ENCODE data around the gene LRRC25. TPM values are rescaled to one million over a fixed set of nuclear protein-coding genes. Genes with fewer than 3 reads are reported as not detected.

Gene LRRC25
- total RNA-seq, 1 donor from 2014 or later = not detected

DNA sequence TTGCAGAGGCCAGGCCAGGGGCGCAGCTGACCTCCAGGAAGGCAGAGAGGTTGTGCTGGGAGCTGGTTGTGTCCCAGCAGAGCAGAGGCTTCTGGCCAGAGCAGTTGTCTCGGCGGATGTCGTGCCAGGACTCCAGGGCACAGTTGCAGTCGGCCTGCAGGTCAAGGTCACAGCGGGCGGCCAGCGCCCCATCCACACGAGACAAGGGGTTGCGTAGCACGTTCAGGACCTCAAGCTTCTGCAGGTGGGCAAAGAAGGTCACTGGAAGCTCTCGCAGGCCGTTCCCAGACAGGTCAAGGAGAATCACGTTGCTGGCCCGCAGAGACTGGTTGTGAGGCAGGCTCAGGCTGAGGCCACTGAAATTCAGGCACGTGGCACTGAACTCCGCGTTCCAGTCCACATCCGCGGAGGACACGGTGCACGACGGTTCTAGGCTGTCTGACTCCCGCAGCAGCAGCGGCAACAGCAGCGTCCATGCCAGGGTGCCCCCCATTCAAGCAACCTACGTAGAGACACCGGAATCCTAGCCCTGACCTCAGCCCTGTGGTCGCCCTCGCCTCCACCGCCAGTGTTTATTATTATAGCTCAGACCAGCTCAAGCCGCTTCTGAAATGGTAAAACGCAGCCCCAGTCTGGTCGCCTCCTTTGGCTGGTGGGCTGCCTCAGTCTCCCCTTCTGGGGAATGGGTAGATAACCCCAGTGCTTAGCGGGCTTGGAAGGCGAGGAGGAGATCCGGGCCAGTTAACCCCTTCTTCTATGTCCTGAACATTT is 766 bp downstream of the LRRC25 start:
- H3K9me3 ChIP-seq (ENCODE audit: insufficient read depth, low read depth, low read length) = no peaks in the 10 kb centered on the region
- no peaks in the 10 kb centered on the region for H3K36me3 ChIP-seq (ENCODE audit: insufficient read depth, low read length)
- DNase-seq (ENCODE audit: low read depth) = no peak
- Mint-ChIP-seq H3K27me3 (ENCODE audit: low read depth, unreplicated experiment) (peaks cover 23% of the 10 kb centered on the region), H3K4me3 (ENCODE audit: unreplicated experiment) (no peak overlapping the region), H3K36me3 (ENCODE audit: low read depth, unreplicated experiment) (no peaks in the 10 kb centered on the region), H3K27ac (ENCODE audit: unreplicated experiment) (no peak overlapping the region), H3K9me3 (ENCODE audit: unreplicated experiment) (no peaks in the 10 kb centered on the region), H3K4me1 (ENCODE audit: low read depth, unreplicated experiment) (no peaks in the 10 kb centered on the region)
- H4K20me1 ChIP-seq (ENCODE audit: insufficient read depth, low read length) = no peaks in the 10 kb centered on the region
- no peak overlapping the region for H3K4me3 ChIP-seq (ENCODE audit: insufficient read depth, low read depth, low read length)
- no peak for TF ChIP-seq EZH2 (IDR thresholded peaks at IDR 0.05; ENCODE audit: insufficient read depth, low read length)
- TF ChIP-seq, protein P1, sequence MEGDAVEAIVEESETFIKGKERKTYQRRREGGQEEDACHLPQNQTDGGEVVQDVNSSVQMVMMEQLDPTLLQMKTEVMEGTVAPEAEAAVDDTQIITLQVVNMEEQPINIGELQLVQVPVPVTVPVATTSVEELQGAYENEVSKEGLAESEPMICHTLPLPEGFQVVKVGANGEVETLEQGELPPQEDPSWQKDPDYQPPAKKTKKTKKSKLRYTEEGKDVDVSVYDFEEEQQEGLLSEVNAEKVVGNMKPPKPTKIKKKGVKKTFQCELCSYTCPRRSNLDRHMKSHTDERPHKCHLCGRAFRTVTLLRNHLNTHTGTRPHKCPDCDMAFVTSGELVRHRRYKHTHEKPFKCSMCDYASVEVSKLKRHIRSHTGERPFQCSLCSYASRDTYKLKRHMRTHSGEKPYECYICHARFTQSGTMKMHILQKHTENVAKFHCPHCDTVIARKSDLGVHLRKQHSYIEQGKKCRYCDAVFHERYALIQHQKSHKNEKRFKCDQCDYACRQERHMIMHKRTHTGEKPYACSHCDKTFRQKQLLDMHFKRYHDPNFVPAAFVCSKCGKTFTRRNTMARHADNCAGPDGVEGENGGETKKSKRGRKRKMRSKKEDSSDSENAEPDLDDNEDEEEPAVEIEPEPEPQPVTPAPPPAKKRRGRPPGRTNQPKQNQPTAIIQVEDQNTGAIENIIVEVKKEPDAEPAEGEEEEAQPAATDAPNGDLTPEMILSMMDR (IDR thresholded peaks at IDR 0.05; ENCODE audit: insufficient read depth, low read depth, low read length) = no peak
- H3K27ac ChIP-seq (ENCODE audit: low read depth, low read length) = no peak overlapping the region
- H2AFZ ChIP-seq (ENCODE audit: low read depth, low read length) = no peak overlapping the region
- H3K79me2 ChIP-seq (ENCODE audit: insufficient read depth, low read length) = no peaks in the 10 kb centered on the region
- no peak overlapping the region for H3K9ac ChIP-seq (ENCODE audit: low read length)
- H3K4me1 ChIP-seq (ENCODE audit: insufficient read depth, low read length) = no peaks in the 10 kb centered on the region
- no peak overlapping the region for H3K4me2 ChIP-seq (ENCODE audit: low read length)
- peaks cover 2% of the 10 kb centered on the region for H3K27me3 ChIP-seq (ENCODE audit: insufficient read depth, low read length)
- no peak for FAIRE-seq

DNA sequence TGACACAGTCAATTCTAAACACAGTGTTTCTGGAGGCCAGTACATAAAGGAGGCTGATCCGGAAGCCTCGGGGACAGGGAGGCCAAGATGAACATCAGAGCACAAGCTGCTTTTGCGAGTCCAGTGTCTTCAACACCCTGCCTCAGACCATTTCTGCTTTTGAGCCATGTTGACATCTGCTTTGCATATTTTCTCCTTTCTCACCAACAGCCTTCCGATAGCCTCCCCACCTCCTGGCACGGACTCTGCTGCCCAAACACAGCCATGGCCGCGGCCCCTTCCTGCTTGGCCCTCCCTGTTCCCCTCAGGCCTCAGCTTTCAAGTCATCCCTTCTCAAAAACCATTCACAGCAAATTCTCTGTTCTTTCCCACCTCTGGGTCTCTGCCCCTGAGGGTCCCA is 3.6 kb downstream of the LRRC25 start:
- FAIRE-seq (no peak), DNase-seq (ENCODE audit: low read depth) (no peak)
- Histone ChIP-seq H2AFZ (ENCODE audit: low read depth, low read length) (no peak overlapping the region), H3K79me2 (ENCODE audit: insufficient read depth, low read length) (no peaks in the 10 kb centered on the region), H3K27ac (ENCODE audit: low read depth, low read length) (no peak overlapping the region), H3K4me3 (ENCODE audit: insufficient read depth, low read depth, low read length) (no peak overlapping the region), H3K9ac (ENCODE audit: low read length) (no peak overlapping the region), H4K20me1 (ENCODE audit: insufficient read depth, low read length) (peaks cover 12% of the 10 kb centered on the region), H3K36me3 (ENCODE audit: insufficient read depth, low read length) (no peaks in the 10 kb centered on the region), H3K27me3 (ENCODE audit: insufficient read depth, low read length) (peaks cover 2% of the 10 kb centered on the region), H3K4me1 (ENCODE audit: insufficient read depth, low read length) (peaks cover under 1% of the 10 kb centered on the region), H3K4me2 (ENCODE audit: low read length) (no peak overlapping the region), H3K9me3 (ENCODE audit: insufficient read depth, low read depth, low read length) (no peaks in the 10 kb centered on the region)
- H3K36me3 Mint-ChIP-seq (ENCODE audit: low read depth, unreplicated experiment) = no peaks in the 10 kb centered on the region
- no peak overlapping the region for H3K27ac Mint-ChIP-seq (ENCODE audit: unreplicated experiment)
- H3K9me3 Mint-ChIP-seq (ENCODE audit: unreplicated experiment) = no peaks in the 10 kb centered on the region
- H3K4me3 Mint-ChIP-seq (ENCODE audit: unreplicated experiment) = no peak overlapping the region
- H3K4me1 Mint-ChIP-seq (ENCODE audit: low read depth, unreplicated experiment) = no peaks in the 10 kb centered on the region
- TF ChIP-seq EZH2 (IDR thresholded peaks at IDR 0.05; ENCODE audit: insufficient read depth, low read length) = no peak
- TF ChIP-seq, protein P1 (IDR thresholded peaks at IDR 0.05; ENCODE audit: insufficient read depth, low read depth, low read length) = no peak
- peaks cover 28% of the 10 kb centered on the region for H3K27me3 Mint-ChIP-seq (ENCODE audit: low read depth, unreplicated experiment)

DNA sequence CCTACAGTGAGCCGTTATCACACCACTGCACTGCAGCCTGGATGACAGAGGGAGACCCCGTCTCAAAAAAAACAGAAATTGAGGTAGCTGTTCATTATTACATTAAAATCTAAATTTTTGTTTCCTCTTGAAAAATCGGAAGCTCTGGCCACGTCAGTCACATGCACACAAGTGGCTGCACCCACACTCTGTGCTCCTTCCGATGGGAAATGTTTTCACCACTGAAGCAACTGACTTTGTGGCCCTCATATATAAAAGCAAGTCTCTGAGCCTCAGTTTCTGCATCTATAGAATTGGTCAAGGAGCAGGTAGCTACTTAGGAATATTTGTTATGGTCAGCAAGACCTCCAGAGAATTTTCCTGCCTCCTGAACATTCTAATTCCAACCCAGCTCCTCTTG is 4.5 kb downstream of the LRRC25 start:
- H4K20me1 ChIP-seq (ENCODE audit: insufficient read depth, low read length) = peaks cover 15% of the 10 kb centered on the region
- DNase-seq (ENCODE audit: low read depth) = no peak
- H3K27ac ChIP-seq (ENCODE audit: low read depth, low read length) = no peak overlapping the region
- no peaks in the 10 kb centered on the region for H3K9me3 Mint-ChIP-seq (ENCODE audit: unreplicated experiment)
- H3K4me1 Mint-ChIP-seq (ENCODE audit: low read depth, unreplicated experiment) = no peaks in the 10 kb centered on the region
- H3K4me3 Mint-ChIP-seq (ENCODE audit: unreplicated experiment) = no peak overlapping the region
- no peak overlapping the region for H3K9ac ChIP-seq (ENCODE audit: low read length)
- no peaks in the 10 kb centered on the region for H3K9me3 ChIP-seq (ENCODE audit: insufficient read depth, low read depth, low read length)
- no peaks in the 10 kb centered on the region for H3K36me3 Mint-ChIP-seq (ENCODE audit: low read depth, unreplicated experiment)
- H3K27me3 Mint-ChIP-seq (ENCODE audit: low read depth, unreplicated experiment) = peaks cover 23% of the 10 kb centered on the region
- H3K4me2 ChIP-seq (ENCODE audit: low read length) = no peak overlapping the region
- H3K27me3 ChIP-seq (ENCODE audit: insufficient read depth, low read length) = peaks cover 2% of the 10 kb centered on the region
- no peaks in the 10 kb centered on the region for H3K36me3 ChIP-seq (ENCODE audit: insufficient read depth, low read length)
- H2AFZ ChIP-seq (ENCODE audit: low read depth, low read length) = no peak overlapping the region
- H3K27ac Mint-ChIP-seq (ENCODE audit: unreplicated experiment) = no peak overlapping the region
- no peak overlapping the region for H3K4me3 ChIP-seq (ENCODE audit: insufficient read depth, low read depth, low read length)
- TF ChIP-seq, protein P1 (IDR thresholded peaks at IDR 0.05; ENCODE audit: insufficient read depth, low read depth, low read length) = no peak
- no peak for TF ChIP-seq EZH2 (IDR thresholded peaks at IDR 0.05; ENCODE audit: insufficient read depth, low read length)
- H3K79me2 ChIP-seq (ENCODE audit: insufficient read depth, low read length) = no peaks in the 10 kb centered on the region
- H3K4me1 ChIP-seq (ENCODE audit: insufficient read depth, low read length) = peaks cover 9% of the 10 kb centered on the region
- FAIRE-seq = no peak

Measured in astrocyte (in vitro differentiated cells and primary cell).